T-helper 1 cell (primary cell): ENCODE measurements around the gene KLHL29.

ENCODE experiments used
- DNase-seq, 5 donors: peaks; one replicate each; pipeline ENCODE4 v3.0.0-alpha.2; 2012 to 2020

KLHL29 gene

GRCh38 chr2:23689131-23689700 is 304.2 kb downstream of the KLHL29 start:
- no peak for DNase-seq

DNA sequence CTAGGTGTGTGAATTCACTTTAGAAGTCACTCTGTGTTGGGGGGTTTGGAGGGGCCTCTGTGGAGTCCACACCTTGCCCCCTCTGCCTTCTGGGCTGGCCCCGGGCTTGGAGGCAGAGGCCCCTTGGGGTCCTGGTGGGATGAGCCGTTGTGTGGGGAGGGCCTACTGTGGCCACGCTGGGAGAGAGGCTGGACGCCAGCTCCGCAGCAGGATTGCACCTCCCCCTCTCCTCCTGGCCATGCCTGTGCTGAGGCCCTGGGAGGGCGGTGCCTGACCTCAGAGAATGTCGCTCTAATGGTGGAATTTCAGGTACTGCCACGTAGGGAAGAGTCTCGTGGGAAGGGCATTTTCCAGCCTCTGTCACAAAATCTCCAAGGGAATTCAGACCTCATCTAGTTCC is 304.9 kb downstream of the KLHL29 start:
- no peak for DNase-seq

DNA sequence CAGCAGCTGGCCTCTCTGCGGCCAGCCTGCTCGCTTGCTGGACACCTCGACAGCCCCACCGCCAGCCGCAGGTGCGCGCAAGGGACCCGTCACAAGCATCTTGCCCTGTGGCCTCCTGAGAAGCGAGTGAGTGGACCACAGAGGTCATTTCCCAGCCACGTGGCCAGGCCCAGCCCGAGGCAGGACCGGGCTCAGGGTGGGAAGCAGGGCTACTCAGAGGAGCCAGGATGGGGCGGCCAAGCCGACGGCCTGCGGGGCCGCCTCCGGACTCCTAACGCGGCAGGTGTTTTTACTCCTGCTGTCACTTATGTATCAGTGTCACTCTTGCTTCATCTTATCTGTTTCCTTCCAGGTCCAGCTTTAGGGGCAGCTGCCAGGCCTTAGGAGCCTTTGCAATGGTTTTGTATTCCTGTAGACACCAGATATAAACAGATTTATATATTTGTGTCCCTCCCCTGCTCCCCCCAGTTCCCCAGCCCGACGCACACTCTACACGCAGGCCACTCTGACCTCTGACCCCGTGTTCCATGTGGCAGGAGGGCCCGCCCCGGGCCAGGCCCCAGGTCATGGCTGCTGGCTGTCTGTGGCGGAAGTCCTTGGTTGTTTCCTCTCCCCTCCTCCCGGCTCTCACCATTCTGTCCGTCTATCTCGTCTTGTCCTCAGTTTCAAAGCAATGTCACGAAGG is 305.6 kb downstream of the KLHL29 start:
- no peak for DNase-seq

DNA sequence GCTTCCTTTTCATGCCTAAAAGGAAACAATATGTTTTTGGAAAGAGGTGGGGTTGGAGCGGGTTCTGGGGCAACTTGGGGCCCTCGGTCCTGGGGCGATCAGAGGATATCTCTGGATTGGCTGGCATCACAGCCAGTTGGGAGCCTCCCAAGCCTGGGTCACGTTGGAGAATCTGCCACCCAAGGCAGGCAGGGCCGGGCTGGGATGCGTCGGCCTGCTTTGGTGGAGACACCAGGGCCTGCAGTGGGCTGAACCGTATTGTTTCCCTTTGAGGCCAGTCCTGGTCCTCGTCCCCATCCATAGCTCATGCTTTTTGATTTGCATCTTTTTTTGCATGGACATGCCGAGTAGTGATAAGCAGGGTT is 306.1 kb downstream of the KLHL29 start:
- DNase-seq = no peak

DNA sequence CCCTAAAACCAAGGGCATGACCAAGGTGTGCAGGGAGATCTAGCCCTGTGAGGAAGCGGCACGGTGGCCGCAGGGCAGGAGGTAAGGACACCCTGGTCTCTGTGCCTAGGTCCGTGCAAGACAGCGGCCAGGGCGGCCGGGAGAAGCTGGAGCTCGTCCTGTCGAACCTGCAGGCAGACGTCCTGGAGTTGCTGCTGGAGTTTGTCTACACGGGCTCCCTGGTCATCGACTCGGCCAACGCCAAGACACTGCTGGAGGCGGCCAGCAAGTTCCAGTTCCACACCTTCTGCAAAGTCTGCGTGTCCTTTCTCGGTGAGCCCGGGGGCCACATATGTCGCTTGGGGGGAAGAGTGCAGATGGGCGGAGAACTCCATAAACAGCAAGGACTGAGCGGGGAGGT is 306.6 kb downstream of the KLHL29 start:
- no peak for DNase-seq

GRCh38 chr2:23692263-23692662 is 307.3 kb downstream of the KLHL29 start:
- DNase-seq = no peak

DNA sequence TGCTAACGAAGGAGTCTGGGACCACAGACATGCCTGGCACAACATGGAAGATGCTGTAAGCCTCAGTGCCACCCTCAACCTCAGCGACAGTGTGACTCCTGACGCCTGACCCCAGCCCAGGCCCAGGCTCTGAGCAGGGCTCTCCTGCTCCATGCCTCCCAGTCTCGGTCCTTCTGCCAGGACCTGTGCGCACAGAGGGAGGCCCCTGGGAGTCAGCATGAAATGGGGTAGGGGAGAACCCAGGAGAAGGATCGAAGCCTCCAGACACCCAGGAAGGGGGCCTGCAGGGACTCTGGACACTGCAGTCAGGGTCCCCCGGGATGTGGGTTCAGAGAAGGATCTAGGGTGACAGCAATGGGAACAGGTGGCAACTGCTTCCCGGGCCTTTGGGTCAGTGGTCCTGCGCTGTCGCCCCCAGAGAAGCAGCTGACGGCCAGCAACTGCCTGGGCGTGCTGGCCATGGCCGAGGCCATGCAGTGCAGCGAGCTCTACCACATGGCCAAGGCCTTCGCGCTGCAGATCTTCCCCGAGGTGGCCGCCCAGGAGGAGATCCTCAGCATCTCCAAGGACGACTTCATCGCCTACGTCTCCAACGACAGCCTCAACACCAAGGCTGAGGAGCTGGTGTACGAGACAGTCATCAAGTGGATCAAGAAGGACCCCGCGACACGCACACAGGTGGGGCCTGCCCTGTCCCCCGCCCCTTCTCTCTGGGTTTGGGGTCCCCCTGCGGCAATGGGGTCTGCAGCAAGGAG is 308.0 kb downstream of the KLHL29 start:
- DNase-seq = no peak

DNA sequence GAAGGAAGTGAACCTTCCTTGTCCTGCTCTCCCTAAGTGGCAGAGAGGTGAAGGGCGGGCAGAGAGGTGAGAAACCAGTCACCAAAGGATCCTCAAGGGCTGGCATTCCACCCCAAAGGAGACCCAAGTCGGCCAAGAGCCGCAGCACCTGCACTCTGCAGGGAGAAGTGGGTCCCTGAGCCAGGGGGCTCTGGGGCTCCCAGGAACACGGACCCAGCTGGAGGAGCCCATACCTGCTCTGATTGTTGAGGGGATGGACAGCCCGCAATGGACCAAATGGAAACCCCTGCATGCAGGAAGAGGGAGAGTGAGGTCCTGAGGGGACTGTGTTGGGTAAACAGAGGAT is 308.6 kb downstream of the KLHL29 start:
- no peak for DNase-seq

GRCh38 chr2:23694058-23695045 is 309.4 kb downstream of the KLHL29 start:
- DNase-seq = no peak

DNA sequence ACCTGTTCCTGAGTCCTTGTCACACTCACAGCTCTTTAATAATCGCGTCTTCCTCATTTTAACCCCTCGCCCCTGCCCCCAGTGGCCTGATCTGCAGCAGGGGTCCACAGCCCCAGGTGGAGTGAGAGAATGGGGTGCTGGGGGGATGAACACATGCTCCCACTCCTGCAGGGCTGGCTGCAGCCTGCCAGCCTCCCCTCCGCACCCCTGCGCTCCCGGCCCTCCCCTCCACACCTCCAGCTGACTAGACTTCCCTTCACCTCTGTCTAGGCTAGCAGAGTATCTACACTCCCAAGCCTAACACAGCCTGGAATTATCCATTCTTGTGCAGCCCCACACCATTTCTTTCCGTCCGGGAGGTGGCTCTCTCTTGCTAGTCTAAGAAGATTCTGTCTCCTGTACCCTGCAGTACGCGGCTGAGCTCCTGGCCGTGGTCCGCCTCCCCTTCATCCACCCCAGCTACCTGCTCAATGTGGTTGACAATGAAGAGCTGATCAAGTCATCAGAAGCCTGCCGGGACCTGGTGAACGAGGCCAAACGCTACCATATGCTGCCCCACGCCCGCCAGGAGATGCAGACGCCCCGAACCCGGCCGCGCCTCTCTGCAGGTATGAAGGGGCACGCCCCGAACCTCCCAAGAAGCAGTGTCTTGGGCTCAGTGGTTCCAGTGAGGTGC is 310.4 kb downstream of the KLHL29 start:
- no peak for DNase-seq

- DNase-seq = no peak
Observed at GRCh38 chr2:23695890-23696751, 311.1 kb downstream of the KLHL29 start.

DNA sequence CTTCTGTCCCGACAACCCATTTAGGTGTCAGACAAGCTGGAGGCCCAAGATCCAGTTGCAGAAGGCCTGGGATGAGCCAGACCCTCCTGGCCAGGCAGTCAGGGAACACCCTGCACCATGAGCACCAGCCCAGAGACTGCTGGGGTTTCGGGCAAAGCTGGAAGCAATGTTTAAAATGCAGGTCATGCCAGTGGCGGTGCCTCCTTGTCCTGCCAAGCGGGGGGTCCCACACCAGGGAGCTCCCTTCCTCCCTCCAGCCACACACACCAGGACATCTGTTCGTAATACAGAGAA is 311.7 kb downstream of the KLHL29 start:
- no peak for DNase-seq

GRCh38 chr2:23697256-23698075 is 312.5 kb downstream of the KLHL29 start:
- no peak for DNase-seq

DNA sequence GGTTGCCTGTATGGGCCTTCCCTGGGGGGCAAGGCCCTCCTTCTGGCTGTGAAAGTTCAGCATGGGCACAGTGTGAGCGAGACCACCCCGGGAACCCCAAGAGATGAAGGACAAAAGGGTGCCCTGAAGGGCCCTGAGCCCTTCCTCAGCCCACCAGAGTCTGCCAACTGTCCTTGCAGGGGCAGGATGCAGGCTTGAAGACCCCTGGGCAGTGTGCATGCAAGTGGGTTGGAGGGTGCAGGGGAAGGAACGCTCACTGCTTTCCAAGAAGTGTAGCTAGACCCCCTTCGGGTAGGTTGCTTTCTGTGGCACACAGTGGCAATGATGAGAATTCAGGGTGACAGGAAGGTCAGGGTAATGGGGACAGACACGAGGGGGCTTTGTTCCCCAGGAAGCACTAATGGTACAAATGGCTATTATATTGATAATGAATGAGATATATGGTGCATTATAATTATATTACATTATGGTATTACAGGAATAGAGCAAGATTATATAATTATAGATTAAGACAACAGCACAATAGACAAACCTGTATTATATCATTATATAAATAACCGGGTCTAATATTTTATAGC is 313.2 kb downstream of the KLHL29 start:
- no peak for DNase-seq

DNA sequence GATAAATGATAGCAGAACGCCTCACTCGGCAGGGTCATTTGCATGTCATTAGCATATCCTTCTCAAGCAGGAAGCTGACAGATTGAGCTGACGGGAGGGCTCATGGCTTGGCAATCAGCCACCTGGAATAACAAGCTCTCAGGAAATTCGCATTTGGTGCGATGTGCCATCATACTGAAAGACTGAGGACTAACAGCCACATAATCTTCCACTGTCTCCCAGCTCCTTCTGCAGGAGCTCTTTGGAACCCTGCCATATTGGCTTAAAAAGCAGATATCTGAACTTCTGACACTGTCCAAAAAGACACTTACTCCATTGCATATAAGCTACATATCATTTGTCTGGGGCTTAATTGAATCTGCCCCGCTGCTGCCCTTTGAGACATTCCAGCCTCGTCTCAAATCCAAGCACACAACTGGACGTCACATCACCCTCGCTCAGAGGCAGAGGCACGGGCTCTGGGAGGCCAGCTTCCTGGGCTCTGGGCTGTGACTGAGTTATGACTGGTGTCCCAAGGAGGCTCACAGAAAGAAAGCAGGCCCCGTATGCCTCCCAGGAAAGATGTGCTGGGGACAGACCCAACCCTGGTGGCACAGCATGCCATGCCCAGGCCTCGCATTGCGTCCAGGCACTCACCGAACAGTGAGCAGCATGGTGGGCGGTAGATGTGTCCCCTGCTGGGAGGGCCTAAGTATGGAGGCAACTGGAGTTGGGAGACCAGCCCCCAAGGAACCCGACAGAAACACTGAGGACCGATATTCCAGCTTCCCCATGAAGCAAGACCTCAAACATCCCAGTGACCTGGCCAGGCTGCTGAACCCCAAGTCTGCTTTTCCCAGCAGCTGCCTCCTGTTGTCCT is 314.0 kb downstream of the KLHL29 start:
- DNase-seq = no peak

DNA sequence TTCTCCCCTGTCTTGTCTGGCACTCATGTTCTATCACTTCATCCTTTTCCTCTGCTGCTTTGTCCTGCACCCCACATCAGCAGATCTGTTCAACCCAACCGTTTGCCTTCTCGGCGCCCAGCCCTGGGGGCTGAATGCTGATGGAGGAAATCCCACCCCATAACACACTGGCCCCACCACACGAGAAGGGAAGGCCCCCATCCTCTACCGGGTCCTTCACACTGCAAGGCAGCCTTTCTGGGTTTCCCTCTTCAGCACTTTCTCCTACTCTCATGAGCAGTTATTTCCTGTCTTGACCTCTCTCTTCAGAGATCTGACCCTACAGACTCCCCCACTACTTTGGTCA is 314.6 kb downstream of the KLHL29 start:
- no peak for DNase-seq

DNA sequence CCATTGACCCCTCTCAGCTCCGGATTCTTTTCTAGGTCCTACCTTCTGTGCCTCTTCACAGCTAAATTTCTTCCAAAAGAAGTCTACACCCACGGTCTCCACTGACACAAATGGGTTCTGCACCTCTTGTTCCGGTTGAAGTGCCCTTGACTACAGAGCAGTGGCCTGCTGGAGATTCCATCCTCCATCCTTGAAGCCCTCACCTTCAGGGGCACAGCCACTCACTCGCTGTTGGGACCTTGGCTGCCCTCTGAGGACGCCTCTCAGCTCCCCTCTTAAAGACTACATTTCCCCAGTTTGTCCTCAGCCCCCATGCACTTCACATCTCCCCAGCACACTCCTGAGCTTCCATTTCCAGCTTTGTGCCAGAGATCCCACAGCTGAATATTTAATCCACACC is 315.6 kb downstream of the KLHL29 start:
- no peak for DNase-seq

- no peak for DNase-seq
Observed at GRCh38 chr2:23703037-23703582, 318.1 kb downstream of the KLHL29 start.
